ENCODE data around the gene PIGP.

The PIGP gene

DNA sequence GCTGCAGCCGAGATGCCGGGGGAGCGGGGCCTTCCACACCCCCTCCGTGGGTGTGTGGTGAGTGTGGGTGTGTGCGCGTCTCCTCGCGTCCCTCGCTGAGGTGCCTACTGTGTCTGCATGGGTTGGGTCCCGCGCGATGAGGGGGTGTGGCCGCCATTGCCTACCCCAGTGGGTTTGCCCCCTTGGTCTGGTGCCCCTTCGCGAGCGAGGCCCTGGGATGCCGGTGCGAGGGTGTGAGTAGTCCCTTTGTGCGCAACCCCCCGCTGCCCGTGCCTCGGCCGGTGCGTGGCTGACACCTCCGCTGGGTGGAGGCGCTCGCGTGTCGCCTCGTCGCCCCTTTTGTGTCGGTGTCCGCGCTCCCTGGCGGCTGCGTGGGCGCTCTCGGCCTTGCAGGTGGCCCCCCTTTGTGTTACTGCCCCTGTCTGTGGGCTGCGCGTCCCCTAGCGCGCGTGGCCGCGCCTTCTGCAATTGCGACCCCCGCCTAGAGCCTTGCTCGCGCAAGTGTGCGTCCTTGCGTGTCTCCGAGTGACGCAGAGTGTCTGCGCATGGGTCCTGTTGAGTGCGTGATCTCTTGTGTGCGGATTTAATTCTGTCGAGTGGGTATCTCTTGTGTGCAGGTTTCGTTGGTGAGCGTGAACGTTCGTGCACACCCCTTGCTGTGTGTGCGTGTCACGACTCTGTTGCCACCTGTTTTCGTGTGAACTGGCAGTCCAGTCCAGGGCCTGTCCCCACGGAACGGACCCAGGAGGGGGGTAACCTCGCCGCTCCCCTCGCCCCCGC is 736 bp upstream of the PIGP start:
- peak; percentile 52 for DNase-seq (ENCODE audit: low read depth)
- H3K4me3 ChIP-seq (ENCODE audit: low read depth, low read length): peak overlapping the region; percentile 88
- TF ChIP-seq, protein P1, sequence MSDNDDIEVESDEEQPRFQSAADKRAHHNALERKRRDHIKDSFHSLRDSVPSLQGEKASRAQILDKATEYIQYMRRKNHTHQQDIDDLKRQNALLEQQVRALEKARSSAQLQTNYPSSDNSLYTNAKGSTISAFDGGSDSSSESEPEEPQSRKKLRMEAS (IDR thresholded peaks at IDR 0.05; ENCODE audit: low read depth, low read length): no peak; the same call in 1 of the 2 replicates
- TF ChIP-seq MYC (IDR thresholded peaks at IDR 0.05; ENCODE audit: low read depth, low read length): no peak
- no peak for TF ChIP-seq POLR2A (IDR thresholded peaks at IDR 0.05; ENCODE audit: extremely low read depth, insufficient read length)
- TF ChIP-seq, protein P2, sequence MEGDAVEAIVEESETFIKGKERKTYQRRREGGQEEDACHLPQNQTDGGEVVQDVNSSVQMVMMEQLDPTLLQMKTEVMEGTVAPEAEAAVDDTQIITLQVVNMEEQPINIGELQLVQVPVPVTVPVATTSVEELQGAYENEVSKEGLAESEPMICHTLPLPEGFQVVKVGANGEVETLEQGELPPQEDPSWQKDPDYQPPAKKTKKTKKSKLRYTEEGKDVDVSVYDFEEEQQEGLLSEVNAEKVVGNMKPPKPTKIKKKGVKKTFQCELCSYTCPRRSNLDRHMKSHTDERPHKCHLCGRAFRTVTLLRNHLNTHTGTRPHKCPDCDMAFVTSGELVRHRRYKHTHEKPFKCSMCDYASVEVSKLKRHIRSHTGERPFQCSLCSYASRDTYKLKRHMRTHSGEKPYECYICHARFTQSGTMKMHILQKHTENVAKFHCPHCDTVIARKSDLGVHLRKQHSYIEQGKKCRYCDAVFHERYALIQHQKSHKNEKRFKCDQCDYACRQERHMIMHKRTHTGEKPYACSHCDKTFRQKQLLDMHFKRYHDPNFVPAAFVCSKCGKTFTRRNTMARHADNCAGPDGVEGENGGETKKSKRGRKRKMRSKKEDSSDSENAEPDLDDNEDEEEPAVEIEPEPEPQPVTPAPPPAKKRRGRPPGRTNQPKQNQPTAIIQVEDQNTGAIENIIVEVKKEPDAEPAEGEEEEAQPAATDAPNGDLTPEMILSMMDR (IDR thresholded peaks at IDR 0.05; ENCODE audit: low read depth, low read length): no peak

DNA sequence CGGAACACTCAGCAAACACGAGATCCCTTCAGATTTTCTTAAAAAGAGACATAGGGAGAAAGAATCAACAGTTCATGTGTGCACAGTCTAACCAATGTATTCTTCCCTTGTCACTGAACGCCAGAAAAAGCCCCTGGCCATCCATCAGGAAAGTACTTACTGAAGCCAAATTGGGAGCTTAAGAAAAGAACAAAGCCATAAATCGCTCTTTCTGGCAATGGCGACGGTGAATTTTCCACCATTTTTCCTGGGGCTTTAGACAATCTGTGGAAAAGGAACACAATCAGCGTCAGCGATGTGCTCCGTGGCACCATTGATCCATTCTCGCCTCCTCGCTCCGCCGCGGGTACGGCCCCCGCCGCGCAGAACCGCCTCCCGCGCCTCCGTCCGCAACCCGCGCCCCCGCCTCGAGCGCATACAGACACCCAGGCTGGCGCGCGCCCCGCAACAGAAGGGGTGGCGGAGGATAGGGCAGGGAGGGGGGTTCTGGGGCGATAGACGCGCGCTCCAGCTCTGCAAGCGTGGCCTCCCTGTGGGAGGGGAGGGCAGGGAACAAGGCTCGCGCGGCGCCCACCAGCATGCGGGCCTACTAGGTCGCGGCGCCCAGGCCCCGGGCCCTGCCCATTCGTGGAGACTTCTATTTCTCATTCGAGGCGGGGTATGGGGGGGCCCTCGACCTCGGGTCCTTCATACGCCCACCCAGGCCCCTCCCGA is 440 bp downstream of the PIGP start:
- TF ChIP-seq MYC (IDR thresholded peaks at IDR 0.05; ENCODE audit: low read depth, low read length): no peak
- no peak for TF ChIP-seq POLR2A (IDR thresholded peaks at IDR 0.05; ENCODE audit: extremely low read depth, insufficient read length)
- TF ChIP-seq, protein P1 (IDR thresholded peaks at IDR 0.05; ENCODE audit: low read depth, low read length): no peak
- TF ChIP-seq, protein P2 (IDR thresholded peaks at IDR 0.05; ENCODE audit: low read depth, low read length): no peak
- H3K4me3 ChIP-seq (ENCODE audit: low read depth, low read length): peak overlapping the region; percentile 92
- no peak for DNase-seq (ENCODE audit: low read depth)

DNA sequence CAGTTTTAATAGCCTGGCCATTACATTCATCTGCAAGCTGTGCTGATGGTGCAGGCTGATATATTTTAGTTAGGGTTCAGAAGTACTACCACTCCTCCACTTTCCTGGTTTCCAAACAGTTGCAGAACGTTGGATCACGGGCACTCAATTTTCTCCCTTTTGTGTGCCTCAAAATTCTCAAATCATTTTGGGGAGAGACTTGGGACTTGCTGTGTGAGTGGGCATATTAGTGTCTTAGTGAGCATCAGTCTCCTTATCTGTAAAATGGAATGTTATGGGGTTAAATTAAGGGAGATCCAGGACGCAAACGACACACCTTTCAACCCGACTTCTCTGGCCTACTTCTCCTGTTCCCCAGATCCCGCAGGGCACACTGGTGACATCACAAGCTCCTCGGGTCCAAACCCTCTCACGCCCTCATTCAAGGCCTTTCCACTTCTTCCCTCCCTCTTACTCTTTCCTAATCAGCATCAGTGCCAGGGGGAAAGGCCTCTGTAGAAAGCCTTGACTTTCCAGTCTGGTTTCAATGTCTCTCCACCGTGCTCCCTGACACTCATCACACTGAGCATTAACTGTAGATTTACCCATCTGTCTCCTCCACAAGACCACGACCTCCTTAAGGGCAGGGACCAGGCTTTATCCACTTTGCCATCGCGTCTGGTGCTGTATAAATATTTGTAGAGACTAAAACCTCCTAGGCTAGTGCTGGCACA is 1.2 kb downstream of the PIGP start:
- peak overlapping the region; percentile 92 for H3K4me3 ChIP-seq (ENCODE audit: low read depth, low read length)
- peak; percentile 44 for DNase-seq (ENCODE audit: low read depth)
- TF ChIP-seq POLR2A (IDR thresholded peaks at IDR 0.05; ENCODE audit: extremely low read depth, insufficient read length): no peak
- TF ChIP-seq, protein P1 (IDR thresholded peaks at IDR 0.05; ENCODE audit: low read depth, low read length): no peak
- no peak for TF ChIP-seq MYC (IDR thresholded peaks at IDR 0.05; ENCODE audit: low read depth, low read length)
- TF ChIP-seq, protein P2 (IDR thresholded peaks at IDR 0.05; ENCODE audit: low read depth, low read length): no peak

DNA sequence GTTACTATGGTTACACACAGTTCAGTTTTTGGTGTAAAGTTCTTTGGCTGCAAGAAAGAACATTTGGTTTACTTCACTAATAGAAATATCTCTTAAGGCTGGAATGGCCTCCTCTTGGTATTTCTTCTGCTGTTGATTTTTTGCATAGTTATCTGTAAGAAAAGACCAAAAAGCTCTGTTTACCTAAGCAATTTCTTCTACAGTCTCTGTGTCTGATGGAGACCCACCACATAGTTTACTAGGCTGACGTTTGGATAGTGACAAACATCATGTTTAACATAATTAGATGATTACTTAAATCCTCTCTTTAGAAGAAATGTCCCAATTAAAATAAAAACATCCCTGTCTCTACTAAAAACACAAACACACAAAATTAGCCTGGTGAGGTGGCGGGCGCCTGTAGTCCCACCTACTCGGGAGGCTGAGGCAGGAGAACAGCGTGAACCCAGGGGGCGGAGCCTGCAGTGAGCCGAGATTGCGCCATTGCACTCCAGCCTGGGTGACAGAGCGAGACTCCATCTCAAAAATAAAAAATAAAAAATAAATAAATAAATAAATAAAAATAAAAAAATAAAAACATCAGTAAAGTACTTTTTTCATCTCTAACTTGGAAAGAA is 7.2 kb downstream of the PIGP start:
- no peak for DNase-seq (ENCODE audit: low read depth)
- no peak overlapping the region for H3K4me3 ChIP-seq (ENCODE audit: low read depth, low read length)
- TF ChIP-seq, protein P1 (IDR thresholded peaks at IDR 0.05; ENCODE audit: low read depth, low read length): no peak
- TF ChIP-seq POLR2A (IDR thresholded peaks at IDR 0.05; ENCODE audit: extremely low read depth, insufficient read length) (no peak), MYC (IDR thresholded peaks at IDR 0.05; ENCODE audit: low read depth, low read length) (no peak)
- TF ChIP-seq, protein P2 (IDR thresholded peaks at IDR 0.05; ENCODE audit: low read depth, low read length): no peak

DNA sequence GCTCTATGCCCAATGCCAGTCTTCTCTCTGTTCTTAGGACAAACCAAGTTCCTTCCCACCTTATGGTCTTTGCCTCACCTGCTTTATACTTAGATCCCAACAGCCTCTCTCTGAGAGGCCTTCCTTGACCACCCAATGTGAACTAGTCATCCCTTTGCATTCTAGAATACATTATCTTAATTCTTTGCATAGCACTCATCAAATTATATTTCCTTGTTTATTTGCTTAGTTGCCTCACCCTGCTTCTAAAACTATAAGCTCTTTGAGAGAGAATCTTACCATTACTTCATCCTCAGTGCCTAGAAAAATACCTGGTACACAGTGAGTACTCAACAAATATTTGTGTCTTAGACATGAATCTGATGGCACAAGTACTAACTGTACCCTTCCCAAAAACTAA is 8.0 kb downstream of the PIGP start:
- H3K4me3 ChIP-seq (ENCODE audit: low read depth, low read length): no peak overlapping the region
- DNase-seq (ENCODE audit: low read depth): no peak
- TF ChIP-seq, protein P1 (IDR thresholded peaks at IDR 0.05; ENCODE audit: low read depth, low read length): no peak
- TF ChIP-seq MYC (IDR thresholded peaks at IDR 0.05; ENCODE audit: low read depth, low read length) (no peak), POLR2A (IDR thresholded peaks at IDR 0.05; ENCODE audit: extremely low read depth, insufficient read length) (no peak)
- TF ChIP-seq, protein P2 (IDR thresholded peaks at IDR 0.05; ENCODE audit: low read depth, low read length): no peak

Data from NB4 (cell line).